HFFc6 (cell line): Measurements from ENCODE around the gene PPARG. TPM values are rescaled to one million over a fixed set of nuclear protein-coding genes. Genes with fewer than 3 reads are reported as not detected.
"Not testable (repeated sequence)": the region's sequence is repeated elsewhere in the genome, so short reads cannot be mapped to it uniquely, and the experiment has no call there.

Experiments used
- DNase-seq: peaks from one replicate; pipeline ENCODE4 v3.0.0-alpha.2; 2018
- H3K27ac Mint-ChIP-seq: 2 replicates; pipeline ENCODE4 v1.8.0; 2020; ENCODE audit warnings: mild to moderate bottlenecking, mixed read lengths
- H3K27me3 Mint-ChIP-seq: 2 replicates; pipeline ENCODE4 v1.8.0; 2021; ENCODE audit warnings: mild to moderate bottlenecking, moderate library complexity, mixed read lengths; ENCODE audit not compliant: insufficient read depth
- H3K36me3 Mint-ChIP-seq: 2 replicates; pipeline ENCODE4 v1.8.0; 2021; ENCODE audit warnings: low read depth, mixed read lengths
- H3K4me1 Mint-ChIP-seq: 2 replicates; pipeline ENCODE4 v1.8.0; 2020; ENCODE audit warnings: low read depth, mixed read lengths
- H3K4me3 Mint-ChIP-seq: 2 replicates; pipeline ENCODE4 v1.8.0; 2020; ENCODE audit warnings: mild to moderate bottlenecking, moderate library complexity, mixed read lengths
- H3K9me3 Mint-ChIP-seq: 2 replicates; pipeline ENCODE4 v1.8.0; 2020; ENCODE audit warnings: mild to moderate bottlenecking, mixed read lengths
- total RNA-seq, 6 experiments: library from RNA; stranded (reverse); fragmentation: NEBNext Ultra II Directional; extraction: Animal tissue kit (Norgen Biotek cat#: 25700); gene quantifications; 2 replicates in 1 of 6; 3 replicates in 5 of 6; pipeline ENCODE4 v1.2.3, GENCODE V29; 2021
- TF ChIP-seq, protein P1 (sequence below): fragments of 200-600 bp; sonication (generic); IDR thresholded peaks from 2 replicates; pipeline ENCODE4 v1.5.0; 2021; ENCODE audit warnings: antibody characterized with exemption, mild to moderate bottlenecking

PPARG gene
- total RNA-seq, 6 experiments from 2014 or later, result 3.7 to 4.8 (median 4.0) TPM

DNA sequence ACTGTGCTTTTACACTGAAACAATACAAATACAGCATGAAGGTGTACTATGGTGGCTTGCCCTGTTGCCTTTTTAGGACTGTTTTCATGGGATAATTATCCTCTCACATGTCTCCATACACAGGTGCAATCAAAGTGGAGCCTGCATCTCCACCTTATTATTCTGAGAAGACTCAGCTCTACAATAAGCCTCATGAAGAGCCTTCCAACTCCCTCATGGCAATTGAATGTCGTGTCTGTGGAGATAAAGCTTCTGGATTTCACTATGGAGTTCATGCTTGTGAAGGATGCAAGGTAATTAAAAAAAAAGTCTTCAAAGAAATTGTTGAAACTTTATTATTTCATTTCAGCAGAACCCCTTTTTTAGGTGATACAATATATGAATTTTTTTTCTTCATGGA, 92.3 kb downstream of the PPARG start:
- no peaks in the 10 kb centered on the region for H3K27me3 Mint-ChIP-seq
- H3K4me1 Mint-ChIP-seq, result peaks cover 8% of the 10 kb centered on the region
- H3K4me3 Mint-ChIP-seq, result no peak overlapping the region
- DNase-seq, result no peak
- no peaks in the 10 kb centered on the region for H3K9me3 Mint-ChIP-seq
- H3K36me3 Mint-ChIP-seq, result no peaks in the 10 kb centered on the region
- TF ChIP-seq, protein P1, sequence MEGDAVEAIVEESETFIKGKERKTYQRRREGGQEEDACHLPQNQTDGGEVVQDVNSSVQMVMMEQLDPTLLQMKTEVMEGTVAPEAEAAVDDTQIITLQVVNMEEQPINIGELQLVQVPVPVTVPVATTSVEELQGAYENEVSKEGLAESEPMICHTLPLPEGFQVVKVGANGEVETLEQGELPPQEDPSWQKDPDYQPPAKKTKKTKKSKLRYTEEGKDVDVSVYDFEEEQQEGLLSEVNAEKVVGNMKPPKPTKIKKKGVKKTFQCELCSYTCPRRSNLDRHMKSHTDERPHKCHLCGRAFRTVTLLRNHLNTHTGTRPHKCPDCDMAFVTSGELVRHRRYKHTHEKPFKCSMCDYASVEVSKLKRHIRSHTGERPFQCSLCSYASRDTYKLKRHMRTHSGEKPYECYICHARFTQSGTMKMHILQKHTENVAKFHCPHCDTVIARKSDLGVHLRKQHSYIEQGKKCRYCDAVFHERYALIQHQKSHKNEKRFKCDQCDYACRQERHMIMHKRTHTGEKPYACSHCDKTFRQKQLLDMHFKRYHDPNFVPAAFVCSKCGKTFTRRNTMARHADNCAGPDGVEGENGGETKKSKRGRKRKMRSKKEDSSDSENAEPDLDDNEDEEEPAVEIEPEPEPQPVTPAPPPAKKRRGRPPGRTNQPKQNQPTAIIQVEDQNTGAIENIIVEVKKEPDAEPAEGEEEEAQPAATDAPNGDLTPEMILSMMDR, result no peak
- no peak overlapping the region for H3K27ac Mint-ChIP-seq

DNA sequence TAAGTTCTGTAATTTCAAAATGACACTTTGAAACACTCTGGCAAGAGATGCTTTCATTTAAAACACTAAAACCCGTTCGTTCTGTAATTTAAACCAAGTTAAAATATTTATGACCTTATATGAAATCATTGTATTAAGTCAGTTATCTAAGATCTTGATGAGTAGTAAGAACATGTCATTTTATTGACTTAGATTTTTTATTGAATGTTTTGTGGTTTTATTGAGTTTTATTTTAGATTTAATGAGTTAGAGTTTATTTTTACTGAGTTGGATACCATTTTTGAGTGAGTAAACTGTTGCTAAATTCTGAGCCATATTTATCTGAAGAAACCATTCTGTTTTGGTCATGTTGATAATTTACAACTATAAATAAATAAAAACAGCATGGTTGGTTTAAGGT, 94.3 kb downstream of the PPARG start:
- no peak overlapping the region for H3K4me3 Mint-ChIP-seq
- peaks cover 11% of the 10 kb centered on the region for H3K4me1 Mint-ChIP-seq
- no peak for DNase-seq
- H3K27ac Mint-ChIP-seq, result no peak overlapping the region
- no peaks in the 10 kb centered on the region for H3K27me3 Mint-ChIP-seq
- H3K9me3 Mint-ChIP-seq, result no peaks in the 10 kb centered on the region
- no peaks in the 10 kb centered on the region for H3K36me3 Mint-ChIP-seq
- TF ChIP-seq, protein P1, result no peak

DNA sequence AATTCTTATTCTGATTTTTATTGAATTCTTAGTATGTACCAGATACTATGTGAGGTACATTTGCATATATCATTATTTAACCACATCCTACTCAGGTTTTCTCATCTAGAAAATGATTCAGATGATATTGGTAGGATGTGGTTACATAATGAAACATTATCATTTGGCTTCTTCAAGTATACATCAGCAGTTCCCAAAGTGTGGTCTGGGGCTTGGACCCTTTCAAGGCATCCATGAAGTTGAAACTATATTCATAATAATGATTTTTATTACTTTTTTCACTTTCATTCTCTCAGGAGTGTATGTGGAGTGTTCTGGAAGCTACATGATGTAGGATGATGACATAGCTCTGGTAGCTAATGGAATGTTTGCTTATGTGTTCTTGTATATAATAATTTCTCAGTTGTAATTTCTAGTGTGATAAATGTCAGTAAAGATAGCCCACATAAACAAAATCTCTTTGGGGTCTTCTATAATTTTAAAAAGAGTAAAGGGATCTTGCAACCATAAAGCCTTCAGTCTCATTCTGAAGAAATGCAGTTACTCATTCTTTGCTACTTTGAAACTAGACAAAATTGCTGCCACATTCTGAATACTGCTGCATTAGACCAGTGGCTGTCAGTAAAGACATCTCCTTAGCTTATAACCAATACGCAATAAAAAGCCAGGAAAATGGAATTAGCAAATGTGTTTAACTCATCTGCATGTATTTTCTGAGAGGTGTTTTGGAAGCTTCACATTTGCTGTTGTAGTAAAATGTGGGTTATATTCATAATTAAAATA, 95.8 kb downstream of the PPARG start:
- TF ChIP-seq, protein P1, result no peak
- Mint-ChIP-seq H3K36me3 (no peaks in the 10 kb centered on the region), H3K27ac (no peak overlapping the region), H3K4me1 (peaks cover 11% of the 10 kb centered on the region), H3K27me3 (no peaks in the 10 kb centered on the region), H3K9me3 (no peaks in the 10 kb centered on the region), H3K4me3 (no peak overlapping the region)
- no peak for DNase-seq

DNA sequence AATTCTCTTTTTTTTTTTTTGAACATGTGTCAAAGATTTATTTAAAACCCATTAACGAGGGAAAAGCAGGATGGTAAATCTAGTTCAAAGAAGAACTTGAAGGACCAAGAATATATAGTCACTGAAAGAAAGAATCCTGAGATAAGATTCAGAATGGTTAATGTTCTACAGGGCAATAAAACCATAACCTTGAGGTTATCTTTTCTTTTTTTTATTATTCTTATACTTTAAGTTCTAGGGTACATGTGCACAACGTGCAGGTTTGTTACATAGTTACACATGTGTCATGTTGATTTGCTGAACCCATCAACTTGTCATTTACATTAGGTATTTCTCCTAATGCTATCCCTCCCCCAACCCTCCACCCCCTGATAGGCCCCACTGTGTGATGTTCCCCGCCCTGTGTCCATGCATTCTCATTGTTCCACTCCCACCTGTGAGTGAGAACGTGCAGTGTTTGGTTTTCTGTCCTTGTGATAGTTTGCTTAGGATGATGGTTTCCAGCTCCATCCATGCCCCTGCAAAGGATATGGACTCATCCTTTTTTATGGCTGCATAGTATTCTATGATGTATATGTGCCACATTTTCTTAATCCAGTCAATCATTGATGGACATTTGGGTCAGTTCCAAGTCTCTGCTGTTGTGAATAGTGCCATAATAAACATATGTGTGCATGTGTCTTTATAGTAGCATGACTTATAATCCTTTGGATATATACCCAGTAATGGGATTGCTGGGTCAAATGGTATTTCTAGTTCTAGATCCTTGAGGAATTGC, 97.8 kb downstream of the PPARG start:
- H3K36me3 Mint-ChIP-seq, DNase-seq, H3K27me3 Mint-ChIP-seq, H3K27ac Mint-ChIP-seq, H3K4me3 Mint-ChIP-seq, H3K9me3 Mint-ChIP-seq: not testable (repeated sequence)
- H3K4me1 Mint-ChIP-seq, result peaks cover 11% of the 10 kb centered on the region

DNA sequence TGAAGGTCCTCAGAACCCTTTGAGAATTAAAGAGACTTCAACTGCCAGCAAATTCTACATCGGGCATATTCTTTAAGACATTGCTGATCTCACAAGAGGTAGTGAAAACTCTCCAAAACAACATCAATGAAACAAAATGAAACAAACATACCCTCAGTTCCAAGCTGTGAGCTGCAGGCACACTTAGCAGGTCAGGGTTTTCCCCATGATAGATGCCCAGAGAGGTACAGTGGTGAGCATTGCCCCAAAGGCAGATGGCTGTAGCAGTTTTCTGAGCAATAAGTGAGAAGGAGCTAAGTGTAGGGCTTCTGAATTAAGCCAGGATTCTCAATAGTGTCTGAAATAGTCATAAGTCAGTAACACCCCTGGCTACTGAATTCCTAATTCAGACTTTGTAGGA, 99.3 kb downstream of the PPARG start:
- H3K9me3 Mint-ChIP-seq, result no peaks in the 10 kb centered on the region
- H3K4me1 Mint-ChIP-seq, result peaks cover 11% of the 10 kb centered on the region
- DNase-seq, result no peak
- no peaks in the 10 kb centered on the region for H3K36me3 Mint-ChIP-seq
- no peak overlapping the region for H3K4me3 Mint-ChIP-seq
- no peaks in the 10 kb centered on the region for H3K27me3 Mint-ChIP-seq
- no peak overlapping the region for H3K27ac Mint-ChIP-seq
- TF ChIP-seq, protein P1, result no peak
